HG03442 (cell line): Measurements from ENCODE around the gene MBNL2.
A peak's percentile ranks its signal among the peaks of the same experiment; 100 is the strongest.

Experiments
- ATAC-seq: cut with Tn5 transposase; IDR thresholded peaks from one replicate; pipeline ENCODE4 v1.9.1; 2021; ENCODE audit warnings: mild to moderate bottlenecking, moderate library complexity; ENCODE audit not compliant: unreplicated experiment

Gene MBNL2

DNA sequence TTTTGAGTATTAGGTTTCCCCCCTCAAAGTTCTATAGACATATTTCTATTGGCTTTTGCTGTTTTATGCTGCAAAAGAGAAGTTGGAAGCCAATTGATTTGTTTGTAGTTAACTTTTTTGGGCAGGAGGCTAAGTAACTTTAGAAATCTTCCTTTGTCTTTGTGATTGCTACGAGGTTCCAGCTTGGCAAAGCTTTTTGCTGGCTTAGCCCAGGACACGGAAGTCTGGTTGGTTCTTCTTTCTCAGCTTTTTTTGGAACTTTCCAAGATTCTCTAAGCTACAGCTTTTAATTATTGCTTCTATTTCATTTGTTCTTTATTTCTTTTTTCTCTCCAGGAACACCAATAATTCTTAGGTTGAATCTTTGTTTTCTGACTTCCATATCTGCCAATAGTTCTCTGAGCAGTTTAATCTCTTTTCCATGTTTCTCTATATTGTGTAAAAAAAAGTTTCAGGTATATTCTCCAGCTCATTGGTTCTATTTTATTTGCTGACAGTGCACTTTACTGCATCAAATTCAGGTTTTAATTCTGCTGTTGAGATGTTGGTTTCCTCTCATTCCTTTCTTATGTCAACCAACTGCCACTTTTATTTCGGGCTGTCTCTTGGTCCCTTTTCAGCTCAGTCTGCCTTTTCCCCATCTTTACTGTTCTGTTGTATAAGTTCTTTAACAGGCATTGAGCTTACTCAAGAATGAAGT lies 27.8 kb downstream of the MBNL2 start:
- ATAC-seq, result no peak

DNA sequence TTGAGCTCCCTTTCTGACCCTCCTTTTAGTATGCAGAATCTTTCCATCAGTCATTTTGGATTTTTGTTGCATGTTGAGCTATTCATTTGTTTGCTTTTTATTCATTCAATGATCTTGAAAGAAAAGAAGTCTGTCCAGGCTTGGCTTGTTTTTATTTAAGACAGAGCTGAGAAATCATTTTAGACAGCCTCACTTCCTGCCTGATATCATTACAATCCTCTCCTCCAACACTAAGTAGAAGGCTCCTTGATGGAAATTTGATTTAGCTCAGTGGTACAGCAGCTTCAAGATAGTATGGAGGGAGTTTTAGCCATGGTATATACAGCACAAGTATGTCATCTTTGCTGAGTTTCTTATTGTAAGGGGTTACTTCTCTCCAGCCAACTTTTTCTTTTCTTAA lies 28.4 kb downstream of the MBNL2 start:
- ATAC-seq, result no peak

DNA sequence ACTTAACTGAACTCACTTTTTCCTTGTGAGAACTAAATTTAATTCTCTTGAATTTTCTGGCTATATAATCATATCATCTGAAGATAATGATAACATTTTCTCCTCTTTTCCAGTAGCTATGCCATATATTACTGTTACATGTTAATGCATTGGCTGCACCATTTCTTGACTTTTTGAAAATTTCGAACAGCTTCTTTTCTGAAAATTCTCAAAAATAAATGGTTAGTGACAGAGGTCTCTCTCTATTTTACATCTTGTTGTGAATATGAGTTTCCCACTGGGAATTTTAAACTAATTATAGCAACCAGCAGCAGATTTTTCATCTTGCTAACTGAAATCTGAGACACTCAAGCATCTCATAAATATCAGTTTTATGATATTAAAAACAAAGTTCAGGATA lies 30.6 kb downstream of the MBNL2 start:
- no peak for ATAC-seq

DNA sequence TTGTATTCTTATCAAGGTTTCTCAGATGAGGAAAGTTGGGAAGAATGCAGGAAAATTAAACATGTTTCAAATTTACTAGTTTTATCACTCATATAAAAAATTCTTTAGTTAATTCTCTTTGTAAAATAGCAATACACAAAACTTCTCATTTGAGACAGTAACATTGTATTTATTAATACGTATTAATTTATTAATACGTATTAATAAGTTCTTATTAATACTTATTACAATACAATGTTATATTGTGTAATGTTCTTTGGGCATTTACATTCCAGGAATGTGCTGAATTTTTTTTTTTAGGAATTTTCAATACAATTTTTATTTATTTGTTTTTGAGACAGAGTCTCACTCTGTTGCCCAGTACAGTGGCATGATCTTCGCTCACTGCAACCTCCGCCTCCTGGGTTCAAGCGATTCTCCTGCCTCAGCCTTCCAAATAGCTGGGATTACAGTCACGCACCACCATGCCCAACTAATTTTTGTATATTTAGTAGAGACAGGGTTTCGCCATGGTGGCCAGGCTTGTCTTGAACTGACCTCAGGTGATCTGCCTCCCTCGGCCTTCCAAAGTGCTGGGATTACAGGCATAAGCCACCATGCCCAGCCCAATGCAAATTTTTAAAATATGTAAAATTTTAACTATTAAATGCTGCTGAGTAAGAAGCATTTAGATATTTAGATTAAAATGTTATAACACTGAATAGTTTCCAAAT lies 31.6 kb downstream of the MBNL2 start:
- no peak for ATAC-seq

DNA sequence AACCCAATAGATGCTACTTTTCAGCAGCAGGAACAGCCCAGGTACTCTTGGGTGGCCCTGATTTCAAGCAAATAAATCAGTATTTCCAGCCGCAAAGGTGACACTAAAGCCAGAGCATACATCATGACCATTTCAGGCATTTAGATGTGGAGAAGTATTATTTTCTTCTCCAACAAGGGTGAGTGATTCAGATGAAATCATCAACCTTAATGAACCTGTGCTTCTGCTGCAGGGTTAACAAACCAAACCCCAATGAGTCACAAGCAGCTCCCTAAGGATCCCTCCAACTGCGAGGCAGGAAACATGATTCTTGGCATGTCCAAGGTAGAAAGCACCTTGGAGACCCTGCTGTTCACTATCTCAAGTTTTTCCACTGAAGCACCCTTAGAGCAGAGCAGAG lies 32.7 kb downstream of the MBNL2 start:
- no peak for ATAC-seq

DNA sequence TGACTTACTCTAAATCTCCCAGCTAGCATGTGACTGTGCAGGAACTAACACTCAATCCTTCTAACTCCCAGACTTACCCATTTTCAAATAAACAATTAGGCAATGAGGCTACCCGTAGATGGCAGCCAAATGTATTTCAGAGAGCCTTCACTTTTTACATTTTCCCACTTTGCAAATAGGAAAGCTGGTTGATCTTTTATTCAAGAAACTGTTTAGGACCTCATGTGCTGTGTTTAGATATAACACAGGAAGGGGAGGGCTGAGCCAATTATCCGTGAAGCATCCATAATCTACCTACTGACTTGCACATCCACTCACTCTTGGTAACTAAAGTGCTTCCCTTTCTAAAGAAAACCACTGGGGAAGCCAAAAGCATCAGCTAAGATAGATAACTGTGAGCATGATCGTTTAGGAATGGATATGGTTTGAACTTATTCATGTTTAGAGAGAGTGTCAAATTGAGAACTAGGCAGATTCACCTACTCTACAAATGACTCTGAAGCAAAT lies 33.4 kb downstream of the MBNL2 start:
- ATAC-seq, result no peak

DNA sequence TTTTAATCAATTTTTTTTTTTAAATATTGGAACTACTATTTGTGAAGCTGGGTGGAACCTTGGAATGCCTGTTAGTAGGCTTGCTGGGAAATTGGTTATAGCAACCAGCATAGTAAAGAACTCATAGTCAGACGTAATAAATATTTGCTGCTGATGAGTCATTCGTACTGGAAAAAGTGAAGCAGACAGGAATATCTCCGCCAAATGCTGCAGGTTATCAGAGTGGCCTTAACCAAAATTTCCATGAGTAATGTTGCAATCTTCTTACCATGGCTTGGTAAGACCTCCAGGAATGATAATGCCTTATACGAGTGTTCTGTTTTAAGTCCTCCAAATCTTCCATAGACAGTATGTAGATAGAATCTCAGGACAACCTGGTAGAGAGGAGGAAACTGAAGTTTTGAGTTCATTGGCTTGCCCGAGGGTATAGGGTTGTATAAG lies 34.2 kb downstream of the MBNL2 start:
- ATAC-seq, result no peak

DNA sequence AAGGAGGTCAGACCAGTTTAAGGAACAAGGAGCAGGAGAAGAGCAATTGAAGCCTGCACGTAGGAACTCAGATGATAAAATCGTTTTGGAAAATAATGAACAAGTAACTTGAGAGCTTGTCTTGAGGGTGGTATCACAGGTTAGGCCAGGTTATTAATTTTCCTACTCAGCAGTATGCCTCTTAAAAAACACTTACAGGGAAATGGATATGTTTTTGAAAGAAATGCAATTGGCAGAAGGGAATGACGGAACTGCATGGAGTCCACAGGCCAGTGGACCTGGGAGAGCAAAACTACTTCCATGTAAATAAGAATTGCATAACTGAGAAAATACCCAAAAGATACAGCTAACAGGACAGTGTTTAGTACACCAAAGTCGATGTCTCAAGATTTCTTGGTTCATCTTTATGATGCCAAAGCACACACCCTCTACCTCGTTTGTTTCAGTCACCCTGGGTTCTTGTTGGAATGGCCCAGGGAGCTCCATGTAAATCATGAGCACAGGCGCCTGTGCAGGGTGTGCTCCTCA lies 35.2 kb downstream of the MBNL2 start:
- no peak for ATAC-seq

DNA sequence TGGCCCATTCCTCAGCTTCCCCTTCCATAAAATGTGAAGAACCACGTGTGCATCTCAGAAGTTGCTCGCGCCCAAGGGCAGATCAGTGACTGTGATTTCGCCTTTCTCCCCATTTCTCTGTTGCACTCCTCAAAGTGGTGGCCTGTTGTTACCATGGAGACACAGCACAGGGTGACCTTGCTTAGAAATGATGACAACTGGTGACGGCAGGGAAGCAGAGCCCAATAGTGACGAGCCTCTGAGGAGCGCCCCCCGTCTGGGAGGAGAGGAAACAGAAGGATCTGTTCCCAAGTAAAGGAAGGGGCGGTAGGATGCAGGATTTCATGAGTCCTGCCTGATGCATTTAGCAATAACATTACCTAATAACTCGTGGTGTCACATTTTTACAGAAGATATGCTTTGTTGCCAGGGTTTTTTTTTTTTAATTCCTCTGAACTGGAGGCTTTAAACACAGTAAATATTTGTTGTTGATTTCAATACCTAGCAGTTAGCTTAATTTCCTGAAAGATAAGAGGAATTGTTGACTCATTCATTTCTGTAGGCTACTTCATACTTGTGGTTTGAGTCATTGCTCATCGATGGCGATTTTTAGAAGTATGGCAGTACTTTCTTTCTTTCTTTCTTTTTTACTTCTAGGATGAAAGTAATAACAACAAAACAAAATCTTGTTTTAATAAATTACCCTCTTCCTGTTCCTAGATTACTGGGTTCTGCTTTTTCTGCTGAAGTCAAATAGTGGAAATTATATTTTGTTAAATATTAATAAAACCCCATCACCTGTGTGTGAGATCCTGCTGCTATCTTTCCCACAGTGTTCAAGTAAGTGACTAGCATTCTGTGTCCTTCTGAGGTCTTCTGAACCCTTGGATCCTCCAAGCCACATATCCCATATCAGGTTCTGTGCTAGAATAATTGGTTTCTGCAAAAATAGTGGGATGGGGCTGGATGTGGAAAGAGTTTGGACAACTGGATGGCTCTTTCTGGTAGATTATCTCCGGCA lies 36.0 kb downstream of the MBNL2 start:
- ATAC-seq, result peak; percentile 82

DNA sequence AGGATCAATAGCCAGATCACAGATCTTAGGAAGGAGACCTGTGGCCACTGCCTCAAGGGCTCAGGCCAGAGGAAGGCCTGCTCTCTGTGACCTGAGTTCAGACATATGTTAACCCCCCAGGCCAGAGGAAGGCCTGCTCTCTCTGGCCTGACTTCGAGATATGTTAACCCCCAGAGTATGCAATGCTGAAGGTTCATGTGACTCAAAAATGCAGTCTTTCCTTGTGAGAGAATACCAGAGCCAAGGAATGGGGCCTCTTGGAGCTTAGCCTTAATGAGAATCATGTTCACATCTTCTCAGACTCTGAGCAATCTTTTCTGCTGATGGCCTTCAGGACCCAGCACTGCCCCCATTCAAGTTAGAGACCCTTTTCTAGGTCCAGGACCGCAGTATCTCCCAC lies 36.7 kb downstream of the MBNL2 start:
- no peak for ATAC-seq

DNA sequence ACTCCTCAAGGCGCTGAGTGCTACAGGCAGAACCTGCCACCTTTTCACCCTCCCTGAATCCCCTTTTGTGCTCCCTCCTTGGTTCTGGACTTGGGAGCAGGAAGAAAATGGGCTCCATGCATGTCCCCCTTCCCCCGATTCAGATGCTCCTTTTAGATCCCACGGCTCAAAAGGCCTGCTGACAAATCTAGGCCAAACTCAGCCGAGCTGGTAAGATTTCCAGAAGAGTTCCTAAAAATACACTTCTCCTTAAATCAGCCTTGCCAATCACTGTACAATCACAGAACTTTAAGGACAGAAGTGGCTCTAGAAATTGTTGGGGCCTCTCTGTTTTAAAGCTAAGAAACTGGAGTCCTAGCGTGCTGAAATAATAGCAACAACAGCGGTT lies 37.3 kb downstream of the MBNL2 start:
- no peak for ATAC-seq

DNA sequence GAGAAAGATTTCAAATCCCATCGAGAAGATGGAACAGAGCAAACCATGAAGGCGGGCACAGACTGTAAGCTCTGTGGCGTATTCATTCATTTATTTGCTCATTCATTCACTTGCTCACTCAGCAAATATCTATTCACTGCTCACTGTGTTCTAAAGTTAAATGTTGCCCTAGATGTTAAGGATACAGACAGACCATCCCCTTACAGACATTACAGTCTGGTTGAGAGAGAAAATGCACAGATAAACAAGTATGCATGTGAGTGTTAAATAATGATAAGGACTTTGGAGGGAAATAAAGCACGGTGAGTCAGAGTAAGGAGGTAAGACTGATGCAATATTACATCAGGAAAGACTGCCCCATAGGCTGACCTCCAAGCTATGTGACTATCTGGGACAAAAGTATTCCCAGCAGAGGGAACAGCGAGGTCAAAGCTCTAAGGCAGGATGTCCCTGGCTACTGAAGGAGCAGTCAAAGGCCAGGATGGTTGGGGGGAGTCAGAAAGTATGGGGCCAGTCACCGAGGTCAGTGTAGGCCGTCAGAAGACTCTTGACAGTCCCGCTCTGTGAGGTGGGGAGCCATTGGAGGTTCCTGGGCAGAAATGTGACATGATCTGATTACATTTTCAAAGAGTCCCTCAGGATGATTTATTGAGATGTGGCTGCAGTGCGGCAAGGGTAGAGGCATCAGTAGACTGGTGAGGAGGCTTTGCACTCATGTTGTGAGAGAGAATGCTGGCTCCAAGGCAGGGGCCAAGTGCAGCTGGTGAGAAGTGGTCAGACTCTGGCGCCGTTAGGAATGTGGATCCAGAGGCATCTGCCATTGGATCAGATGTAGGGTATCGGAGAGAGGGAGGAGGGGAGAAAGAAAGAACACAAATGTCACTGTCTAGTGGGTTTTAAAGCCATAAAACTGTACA lies 37.9 kb downstream of the MBNL2 start:
- ATAC-seq, result no peak

DNA sequence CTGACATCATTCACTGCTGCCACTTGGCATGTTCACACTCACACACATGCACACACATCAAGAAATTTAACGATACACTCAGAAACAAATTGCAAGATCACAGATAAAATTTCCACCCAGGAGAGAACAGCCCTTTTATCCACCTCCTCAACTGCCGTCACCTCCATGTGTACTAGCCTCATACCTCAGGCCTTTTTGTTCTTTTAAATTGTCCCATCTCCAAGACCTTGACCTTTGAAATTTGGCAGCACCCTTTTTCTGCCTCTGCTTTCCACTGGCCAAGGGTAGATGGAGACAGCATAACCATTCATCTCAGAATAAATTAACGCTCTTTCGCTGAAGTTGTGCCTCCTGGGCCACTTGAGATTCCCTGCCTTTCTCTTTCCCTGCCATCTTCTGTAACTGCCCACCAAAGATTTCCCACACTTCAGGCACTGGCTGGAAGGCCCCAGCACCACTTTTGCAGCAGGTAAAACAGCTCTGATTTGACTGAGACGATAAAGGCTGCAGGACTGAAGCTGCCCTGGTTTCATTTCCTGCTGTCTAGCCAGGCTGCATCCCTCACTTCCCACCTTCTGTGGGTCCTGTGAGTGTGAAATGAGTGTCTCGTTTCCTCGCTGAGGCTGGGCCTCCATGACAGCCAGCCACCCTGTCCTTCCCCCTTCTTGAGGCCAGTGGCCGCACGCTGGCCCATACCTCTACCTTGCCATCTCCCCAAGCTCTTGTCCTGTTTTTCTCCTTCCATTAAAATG lies 39.3 kb downstream of the MBNL2 start:
- ATAC-seq, result peak; percentile 60

DNA sequence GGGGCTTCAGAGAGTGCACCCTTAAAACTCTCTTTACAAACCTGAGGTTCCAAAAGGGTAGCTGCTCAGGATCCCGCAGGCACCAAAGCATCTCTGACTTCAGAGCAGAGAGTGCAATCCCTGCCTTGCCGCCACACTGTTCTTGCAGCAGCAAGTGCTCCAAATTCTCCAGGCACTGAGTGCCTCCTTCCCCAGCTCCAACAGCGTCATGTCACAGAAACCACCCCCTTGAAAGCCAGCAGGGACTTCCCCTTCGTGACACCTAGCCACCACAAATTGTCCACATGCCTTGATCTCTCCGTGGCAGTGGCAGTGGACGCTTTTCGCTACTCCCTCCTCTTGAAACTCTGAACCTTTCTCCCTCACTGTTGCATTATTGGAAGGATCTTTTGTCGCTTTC lies 39.9 kb downstream of the MBNL2 start:
- ATAC-seq, result no peak

DNA sequence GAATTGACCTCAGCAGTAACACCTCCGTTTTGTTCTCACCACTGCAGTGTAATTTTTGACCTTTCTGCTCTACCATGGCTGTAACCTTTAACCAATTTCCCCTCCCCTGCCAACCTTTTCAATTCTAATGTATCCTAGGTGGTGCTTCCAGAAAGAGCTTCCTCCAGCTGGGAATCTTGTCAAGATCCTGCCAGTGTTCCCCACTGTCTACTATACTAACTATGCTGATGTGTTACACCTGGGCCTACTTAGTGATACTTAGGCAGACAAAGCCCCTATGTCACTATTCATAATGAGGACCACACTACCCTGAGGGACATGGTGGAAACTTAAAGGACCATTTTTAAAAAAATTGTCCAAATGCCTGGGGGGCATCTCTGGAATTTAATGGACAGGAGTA lies 41.0 kb downstream of the MBNL2 start:
- no peak for ATAC-seq

DNA sequence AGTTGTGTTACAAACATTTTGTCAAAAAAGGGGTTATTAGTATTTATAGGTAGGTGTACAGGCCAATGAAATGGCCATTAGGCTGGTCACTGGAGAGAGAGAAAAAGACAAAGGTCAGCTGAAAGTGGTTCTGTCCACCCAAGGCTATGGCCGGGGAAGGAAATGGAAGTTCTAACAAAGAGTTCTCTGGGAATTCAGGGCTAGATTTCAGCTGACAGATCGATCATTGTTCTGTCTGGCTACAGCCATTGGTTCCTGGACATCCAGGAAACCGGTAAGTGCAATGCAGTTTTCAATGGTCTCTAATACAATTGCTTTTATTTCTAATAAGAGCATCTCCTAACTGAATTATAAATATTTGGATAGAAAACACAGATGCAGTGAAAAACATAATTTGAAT lies 42.5 kb downstream of the MBNL2 start:
- ATAC-seq, result no peak

DNA sequence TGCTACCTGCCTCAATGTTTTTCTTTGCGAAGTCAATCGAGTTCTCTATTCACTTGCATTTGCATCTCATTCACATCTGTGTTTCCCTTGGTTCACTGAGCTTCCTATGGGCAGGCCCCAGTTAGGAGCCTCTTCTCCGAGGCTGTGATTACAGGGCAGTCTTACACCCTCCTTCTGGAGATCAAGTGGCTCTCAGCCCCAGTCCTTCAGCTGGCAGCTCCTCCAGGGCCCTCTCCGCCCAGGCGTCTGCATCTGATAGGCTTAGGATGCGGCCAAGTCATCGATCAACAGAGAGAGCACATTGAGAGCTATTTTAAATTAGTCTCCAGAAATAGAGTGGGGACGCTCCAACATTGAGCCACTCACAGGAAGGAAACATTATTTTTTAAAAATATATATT lies 44.2 kb downstream of the MBNL2 start:
- no peak for ATAC-seq

DNA sequence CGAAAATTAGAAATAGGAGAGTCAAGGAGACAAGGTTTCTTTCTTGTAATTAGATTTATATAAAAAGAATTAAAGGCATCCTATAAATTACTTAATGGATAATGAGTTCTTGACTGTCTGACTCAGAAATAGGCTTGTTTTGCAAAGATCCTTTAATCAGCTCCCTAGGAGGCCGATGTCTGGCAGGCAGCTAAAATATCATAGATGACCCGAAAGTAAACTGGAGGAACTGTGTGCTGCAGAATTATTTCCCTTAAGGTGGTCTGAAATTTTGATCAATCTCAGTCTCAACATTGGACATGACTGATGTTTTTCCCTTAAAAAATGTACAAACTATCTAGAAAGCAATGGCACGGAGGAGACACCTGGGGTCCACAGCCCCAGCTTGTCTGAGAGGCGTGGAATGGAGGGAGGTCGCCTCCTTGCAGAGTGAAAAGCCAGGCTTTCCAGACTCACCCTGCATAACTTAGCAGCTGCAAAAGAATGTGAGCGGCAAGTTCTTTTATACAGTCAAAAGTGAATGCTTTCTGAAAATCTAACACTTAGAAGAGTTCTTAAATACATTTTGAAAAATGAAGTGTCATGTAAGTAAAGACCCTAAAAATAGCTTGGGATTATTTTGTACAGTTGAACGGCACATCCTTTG lies 44.8 kb downstream of the MBNL2 start:
- no peak for ATAC-seq
